ENCODE results near the gene ITGA1. TPM values are rescaled to one million over a fixed set of nuclear protein-coding genes. Genes with fewer than 3 reads are reported as not detected.

The ITGA1 gene
- total RNA-seq, 4 donors from 2014 or later, result 41.8 to 94.0 (median 69.6) TPM

DNA sequence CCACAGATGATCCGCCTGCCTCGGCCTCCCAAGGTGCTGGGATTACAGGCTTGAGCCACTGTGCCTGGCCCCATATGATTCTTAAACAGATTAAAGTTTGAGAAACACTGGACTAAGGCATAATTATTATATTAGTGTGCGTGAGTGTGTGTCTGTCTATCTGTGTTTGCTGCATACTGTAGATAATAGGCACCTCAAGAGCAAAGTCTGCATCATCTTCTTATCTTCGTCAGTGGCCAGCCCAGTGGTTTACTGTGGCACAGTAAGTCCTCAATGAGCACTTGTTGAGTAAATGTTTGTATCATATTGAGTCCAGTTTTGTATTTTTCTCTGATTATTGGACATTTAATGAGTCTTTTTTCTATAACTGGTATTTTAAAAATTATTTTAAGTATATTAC lies 81.7 kb downstream of the ITGA1 start:
- H3K27ac ChIP-seq, result no peak overlapping the region
- no peaks in the 10 kb centered on the region for H3K9me3 ChIP-seq
- no peaks in the 10 kb centered on the region for H3K27me3 ChIP-seq
- no peak overlapping the region for H3K4me3 ChIP-seq
- intact Hi-C loops (cut with DNase I; ENCODE audit: low total_unique reads), result no loop called here
- no peak for DNase-seq
- no peaks in the 10 kb centered on the region for H3K36me3 ChIP-seq
- TF ChIP-seq, protein P1, sequence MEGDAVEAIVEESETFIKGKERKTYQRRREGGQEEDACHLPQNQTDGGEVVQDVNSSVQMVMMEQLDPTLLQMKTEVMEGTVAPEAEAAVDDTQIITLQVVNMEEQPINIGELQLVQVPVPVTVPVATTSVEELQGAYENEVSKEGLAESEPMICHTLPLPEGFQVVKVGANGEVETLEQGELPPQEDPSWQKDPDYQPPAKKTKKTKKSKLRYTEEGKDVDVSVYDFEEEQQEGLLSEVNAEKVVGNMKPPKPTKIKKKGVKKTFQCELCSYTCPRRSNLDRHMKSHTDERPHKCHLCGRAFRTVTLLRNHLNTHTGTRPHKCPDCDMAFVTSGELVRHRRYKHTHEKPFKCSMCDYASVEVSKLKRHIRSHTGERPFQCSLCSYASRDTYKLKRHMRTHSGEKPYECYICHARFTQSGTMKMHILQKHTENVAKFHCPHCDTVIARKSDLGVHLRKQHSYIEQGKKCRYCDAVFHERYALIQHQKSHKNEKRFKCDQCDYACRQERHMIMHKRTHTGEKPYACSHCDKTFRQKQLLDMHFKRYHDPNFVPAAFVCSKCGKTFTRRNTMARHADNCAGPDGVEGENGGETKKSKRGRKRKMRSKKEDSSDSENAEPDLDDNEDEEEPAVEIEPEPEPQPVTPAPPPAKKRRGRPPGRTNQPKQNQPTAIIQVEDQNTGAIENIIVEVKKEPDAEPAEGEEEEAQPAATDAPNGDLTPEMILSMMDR (IDR thresholded peaks at IDR 0.05), result no peak
- no peak for TF ChIP-seq POLR2A (IDR thresholded peaks at IDR 0.05)
- H3K4me1 ChIP-seq, result no peaks in the 10 kb centered on the region

DNA sequence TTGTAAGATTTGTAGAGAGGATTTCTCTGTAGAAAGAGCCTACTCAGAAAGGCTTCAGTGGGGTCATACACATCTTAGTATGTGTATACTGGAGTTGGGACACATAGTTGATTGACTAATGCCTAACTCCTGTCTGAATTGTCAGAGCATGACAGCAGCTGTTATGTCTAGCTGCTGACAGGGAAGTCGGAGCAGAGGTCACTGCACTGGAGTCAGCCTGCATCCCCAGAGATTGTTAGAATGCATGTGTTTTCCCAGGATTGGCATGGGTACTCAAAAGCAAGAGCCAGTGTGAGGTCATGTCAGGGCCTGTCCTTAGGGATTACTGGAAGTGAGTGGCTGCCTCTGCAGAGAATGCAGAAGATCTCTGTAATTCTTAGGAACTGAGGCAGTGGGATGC lies 82.7 kb downstream of the ITGA1 start:
- TF ChIP-seq, protein P1 (IDR thresholded peaks at IDR 0.05), result no peak
- TF ChIP-seq POLR2A (IDR thresholded peaks at IDR 0.05), result no peak
- H3K36me3 ChIP-seq, result no peaks in the 10 kb centered on the region
- intact Hi-C loops (cut with DNase I; ENCODE audit: low total_unique reads), result no loop called here
- no peak overlapping the region for H3K4me3 ChIP-seq
- no peak for DNase-seq
- H3K9me3 ChIP-seq, result no peaks in the 10 kb centered on the region
- H3K27me3 ChIP-seq, result no peaks in the 10 kb centered on the region
- H3K27ac ChIP-seq, result no peak overlapping the region
- H3K4me1 ChIP-seq, result no peaks in the 10 kb centered on the region

DNA sequence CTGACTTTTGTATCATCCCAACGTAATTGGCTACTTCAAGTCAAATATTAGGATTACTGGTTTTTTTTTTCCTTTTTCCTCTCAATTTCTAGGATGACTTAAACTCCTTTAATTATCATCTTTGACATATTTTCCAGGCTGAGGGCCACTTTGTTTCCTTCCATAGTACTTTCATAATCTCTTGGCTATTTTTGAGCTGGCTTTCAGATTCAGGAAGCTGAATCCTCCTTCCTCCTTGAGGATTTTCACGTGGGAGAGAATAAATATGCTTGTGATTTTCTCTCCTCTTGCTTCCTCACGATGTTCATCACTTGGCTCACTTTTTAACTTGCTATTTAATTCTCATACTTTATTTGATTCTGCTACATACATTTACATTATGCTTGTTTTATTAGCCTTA lies 88.1 kb downstream of the ITGA1 start:
- H3K27me3 ChIP-seq, result no peaks in the 10 kb centered on the region
- H3K4me1 ChIP-seq, result no peaks in the 10 kb centered on the region
- TF ChIP-seq, protein P1 (IDR thresholded peaks at IDR 0.05), result no peak
- TF ChIP-seq POLR2A (IDR thresholded peaks at IDR 0.05), result no peak
- H3K4me3 ChIP-seq, result no peak overlapping the region
- H3K27ac ChIP-seq, result peak overlapping the region; percentile 47 to 74
- DNase-seq, result no peak
- no peaks in the 10 kb centered on the region for H3K36me3 ChIP-seq
- no peaks in the 10 kb centered on the region for H3K9me3 ChIP-seq
- intact Hi-C loops (cut with DNase I; ENCODE audit: low total_unique reads), result no loop called here

DNA sequence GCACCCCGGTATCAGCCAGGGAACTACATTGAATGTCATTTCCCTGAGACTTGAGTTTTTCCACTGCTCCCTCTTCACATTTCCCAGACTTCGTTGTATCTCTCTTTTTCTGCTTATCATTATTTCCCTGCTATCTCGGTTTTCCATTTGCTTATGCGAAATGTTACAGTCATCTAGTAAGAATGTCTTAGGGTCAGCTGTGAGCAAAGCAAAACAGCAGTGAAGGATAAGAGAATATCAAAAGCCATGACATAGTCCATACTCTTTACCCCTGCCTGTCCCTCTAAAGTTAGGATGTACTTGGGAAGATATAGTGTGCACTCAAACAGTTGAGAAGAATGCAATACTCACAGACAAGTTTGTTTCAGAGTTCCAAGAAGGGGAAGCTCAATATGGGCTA lies 88.7 kb downstream of the ITGA1 start:
- no peaks in the 10 kb centered on the region for H3K4me1 ChIP-seq
- peak overlapping the region; percentile 47 to 74 for H3K27ac ChIP-seq
- intact Hi-C loops (cut with DNase I; ENCODE audit: low total_unique reads), result no loop called here
- H3K9me3 ChIP-seq, result no peaks in the 10 kb centered on the region
- H3K36me3 ChIP-seq, result no peaks in the 10 kb centered on the region
- H3K4me3 ChIP-seq, result no peak overlapping the region
- H3K27me3 ChIP-seq, result no peaks in the 10 kb centered on the region
- TF ChIP-seq, protein P1 (IDR thresholded peaks at IDR 0.05), result no peak
- TF ChIP-seq POLR2A (IDR thresholded peaks at IDR 0.05), result no peak
- DNase-seq, result no peak

DNA sequence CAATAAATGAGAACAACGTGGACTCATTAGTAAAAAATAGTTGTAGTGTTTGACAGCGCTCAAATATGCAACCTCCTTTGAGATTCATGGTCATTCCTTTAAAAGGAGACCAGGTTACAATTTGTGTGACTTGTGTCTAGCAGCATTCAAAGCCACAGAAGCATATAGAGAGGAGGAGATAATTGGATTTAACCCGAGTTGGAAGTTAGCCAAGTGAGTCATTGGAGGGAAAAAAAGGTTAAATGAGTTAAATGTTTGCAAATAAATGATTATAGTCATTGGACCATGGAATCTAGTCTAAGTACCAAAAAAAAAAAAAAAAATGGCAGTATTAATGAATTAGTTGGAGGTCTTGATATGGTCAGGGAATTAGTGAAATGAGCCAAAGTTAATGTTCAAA lies 90.9 kb downstream of the ITGA1 start:
- TF ChIP-seq POLR2A (IDR thresholded peaks at IDR 0.05), result no peak
- TF ChIP-seq, protein P1 (IDR thresholded peaks at IDR 0.05), result no peak
- Histone ChIP-seq H3K36me3 (no peaks in the 10 kb centered on the region), H3K27me3 (no peaks in the 10 kb centered on the region), H3K9me3 (no peaks in the 10 kb centered on the region), H3K27ac (no peak overlapping the region), H3K4me3 (no peak overlapping the region), H3K4me1 (no peaks in the 10 kb centered on the region)
- intact Hi-C loops (cut with DNase I; ENCODE audit: low total_unique reads), result no loop called here
- no peak for DNase-seq
